ENCODE measurements around the gene HNRNPAB.

The HNRNPAB gene

GRCh38 chr5:178177569-178177968 lies 26.8 kb upstream of the HNRNPAB start:
- no peaks in the 10 kb centered on the region for H3K27me3 ChIP-seq (ENCODE audit: insufficient read depth, low read length, poor library complexity, severe bottlenecking)
- no peak overlapping the region for H3K4me3 ChIP-seq (ENCODE audit: low read length, poor library complexity, severe bottlenecking)
- no peaks in the 10 kb centered on the region for H4K20me1 ChIP-seq (ENCODE audit: insufficient read depth, low read length, poor library complexity, severe bottlenecking)
- no peaks in the 10 kb centered on the region for H3F3A ChIP-seq (ENCODE audit: low read depth)
- H2AFZ ChIP-seq (ENCODE audit: low read length): peak overlapping the region; percentile 20; the same call in 1 of the 2 replicates
- H3K4me2 ChIP-seq (ENCODE audit: low read depth, low read length, poor library complexity, severe bottlenecking): no peak overlapping the region
- peaks cover 10% of the 10 kb centered on the region for H3K4me1 ChIP-seq (ENCODE audit: insufficient read depth, low read length, poor library complexity, severe bottlenecking)
- TF ChIP-seq EZH2phosphoT487 (IDR thresholded peaks at IDR 0.05; ENCODE audit: borderline replicate concordance) (no peak), CTCF (conservative IDR thresholded peaks at IDR 0.05; ENCODE audit: low read length) (peak; percentile 21; the same call in 1 of the 2 replicates)
- H3K79me2 ChIP-seq (ENCODE audit: insufficient read depth, low read length): no peaks in the 10 kb centered on the region
- H3K9me2 ChIP-seq (replicated peaks; ENCODE audit: low read depth, low read length): no peaks in the 10 kb centered on the region
- no peak overlapping the region for H3K9ac ChIP-seq (ENCODE audit: low read depth, low read length, poor library complexity, severe bottlenecking)
- no peaks in the 10 kb centered on the region for H3K36me3 ChIP-seq (ENCODE audit: insufficient read depth, low read length)
- H3K9me3 ChIP-seq (ENCODE audit: insufficient read depth, low read depth, low read length): no peaks in the 10 kb centered on the region

GRCh38 chr5:178180141-178180863 lies 24.0 kb upstream of the HNRNPAB start:
- no peaks in the 10 kb centered on the region for H3K36me3 ChIP-seq (ENCODE audit: insufficient read depth, low read length)
- H3K79me2 ChIP-seq (ENCODE audit: insufficient read depth, low read length): no peaks in the 10 kb centered on the region
- H2AFZ ChIP-seq (ENCODE audit: low read length): no peak overlapping the region
- TF ChIP-seq CTCF (conservative IDR thresholded peaks at IDR 0.05; ENCODE audit: low read length) (no peak), EZH2phosphoT487 (IDR thresholded peaks at IDR 0.05; ENCODE audit: borderline replicate concordance) (no peak)
- H3F3A ChIP-seq (ENCODE audit: low read depth): no peaks in the 10 kb centered on the region
- H3K4me3 ChIP-seq (ENCODE audit: low read length, poor library complexity, severe bottlenecking): no peak overlapping the region
- H3K4me1 ChIP-seq (ENCODE audit: insufficient read depth, low read length, poor library complexity, severe bottlenecking): peaks cover 12% of the 10 kb centered on the region
- no peaks in the 10 kb centered on the region for H3K9me2 ChIP-seq (replicated peaks; ENCODE audit: low read depth, low read length)
- no peak overlapping the region for H3K4me2 ChIP-seq (ENCODE audit: low read depth, low read length, poor library complexity, severe bottlenecking)
- H4K20me1 ChIP-seq (ENCODE audit: insufficient read depth, low read length, poor library complexity, severe bottlenecking): no peaks in the 10 kb centered on the region
- H3K27me3 ChIP-seq (ENCODE audit: insufficient read depth, low read length, poor library complexity, severe bottlenecking): no peaks in the 10 kb centered on the region
- H3K9me3 ChIP-seq (ENCODE audit: insufficient read depth, low read depth, low read length): no peaks in the 10 kb centered on the region
- H3K9ac ChIP-seq (ENCODE audit: low read depth, low read length, poor library complexity, severe bottlenecking): no peak overlapping the region

GRCh38 chr5:178182158-178182876 lies 22.0 kb upstream of the HNRNPAB start:
- Histone ChIP-seq H3K79me2 (ENCODE audit: insufficient read depth, low read length) (no peaks in the 10 kb centered on the region), H3F3A (ENCODE audit: low read depth) (no peaks in the 10 kb centered on the region), H4K20me1 (ENCODE audit: insufficient read depth, low read length, poor library complexity, severe bottlenecking) (no peaks in the 10 kb centered on the region), H3K9me3 (ENCODE audit: insufficient read depth, low read depth, low read length) (no peaks in the 10 kb centered on the region), H3K4me1 (ENCODE audit: insufficient read depth, low read length, poor library complexity, severe bottlenecking) (peaks cover 23% of the 10 kb centered on the region), H3K27me3 (ENCODE audit: insufficient read depth, low read length, poor library complexity, severe bottlenecking) (no peaks in the 10 kb centered on the region), H3K4me3 (ENCODE audit: low read length, poor library complexity, severe bottlenecking) (peak overlapping the region; percentile 42), H3K4me2 (ENCODE audit: low read depth, low read length, poor library complexity, severe bottlenecking) (peak overlapping the region; percentile 70), H3K36me3 (ENCODE audit: insufficient read depth, low read length) (no peaks in the 10 kb centered on the region), H3K9ac (ENCODE audit: low read depth, low read length, poor library complexity, severe bottlenecking) (no peak overlapping the region), H2AFZ (ENCODE audit: low read length) (peak overlapping the region; percentile 60; the same call in 1 of the 2 replicates), H3K9me2 (replicated peaks; ENCODE audit: low read depth, low read length) (no peaks in the 10 kb centered on the region)
- no peak for TF ChIP-seq CTCF (conservative IDR thresholded peaks at IDR 0.05; ENCODE audit: low read length)
